Inflammatory macrophage treated with lipopolysaccharide for 1 hour (primary cell): Measurements from ENCODE around the gene SLC12A4.
"Not testable (repeated sequence)": the region's sequence is repeated elsewhere in the genome, so short reads cannot be mapped to it uniquely, and the experiment has no call there.

Experiments
- DNase-seq, 2 donors: peaks; one replicate each; pipeline ENCODE4 v3.0.0-alpha.2; 2020 to 2022

The SLC12A4 gene

GRCh38 chr16:67924140-67924906 lies 44.1 kb downstream of the SLC12A4 start:
- DNase-seq, result no peak

- DNase-seq, result no peak
Observed at GRCh38 chr16:67923414-67924116, 44.9 kb downstream of the SLC12A4 start.

GRCh38 chr16:67922740-67923139 lies 45.7 kb downstream of the SLC12A4 start:
- DNase-seq, result no peak

- DNase-seq, result no peak
Observed at GRCh38 chr16:67922221-67922620, 46.2 kb downstream of the SLC12A4 start.

- no peak for DNase-seq
Observed at GRCh38 chr16:67919622-67920221, 48.7 kb downstream of the SLC12A4 start.

GRCh38 chr16:67917852-67918236 lies 50.6 kb downstream of the SLC12A4 start:
- peak in 1 of 2 donors; percentile 20 for DNase-seq

- no peak for DNase-seq
Observed at GRCh38 chr16:67917140-67917851, 51.1 kb downstream of the SLC12A4 start.

- DNase-seq, result no peak
Observed at GRCh38 chr16:67915831-67916723, 52.4 kb downstream of the SLC12A4 start.

GRCh38 chr16:67915496-67915769 lies 53.0 kb downstream of the SLC12A4 start:
- not testable (repeated sequence) for DNase-seq

- DNase-seq, result no peak
Observed at GRCh38 chr16:67914758-67915495, 53.5 kb downstream of the SLC12A4 start.

GRCh38 chr16:67910158-67910557 lies 58.3 kb downstream of the SLC12A4 start:
- DNase-seq, result no peak

GRCh38 chr16:67909056-67909742 lies 59.2 kb downstream of the SLC12A4 start:
- DNase-seq, result no peak

- DNase-seq, result no peak
Observed at GRCh38 chr16:67907397-67908180, 60.8 kb downstream of the SLC12A4 start.

GRCh38 chr16:67902831-67903230 lies 65.6 kb downstream of the SLC12A4 start:
- DNase-seq, result no peak

- no peak for DNase-seq
Observed at GRCh38 chr16:67901734-67902133, 66.7 kb downstream of the SLC12A4 start.

- no peak for DNase-seq
Observed at GRCh38 chr16:67897231-67897630, 71.2 kb downstream of the SLC12A4 start.

GRCh38 chr16:67893743-67894399 lies 74.6 kb downstream of the SLC12A4 start:
- peak in 1 of 2 donors; percentile 10 for DNase-seq
